IPS DF 6.9 (cell line): ENCODE results near the gene CHRFAM7A.
"Not testable (repeated sequence)": the region's sequence is repeated elsewhere in the genome, so short reads cannot be mapped to it uniquely, and the experiment has no call there.

Source experiments
- DNase-seq: peaks from one replicate; pipeline ENCODE4 v3.0.0-alpha.2; 2013; ENCODE audit warnings: low read depth, low spot score
- H3K27ac ChIP-seq: one replicate; pipeline ENCODE4 v1.5.1; 2013; ENCODE audit warnings: low read length, control low read depth
- H3K27me3 ChIP-seq: 2 replicates; pipeline ENCODE4 v1.6.1; 2013; ENCODE audit warnings: mild to moderate bottlenecking, low read length; ENCODE audit not compliant: control insufficient read depth, insufficient read depth
- H3K36me3 ChIP-seq: 2 replicates; pipeline ENCODE4 v1.6.1; 2013; ENCODE audit warnings: low read length; ENCODE audit not compliant: control insufficient read depth, insufficient read depth
- H3K4me1 ChIP-seq: 2 replicates; pipeline ENCODE4 v1.6.1; 2013; ENCODE audit warnings: low read length; ENCODE audit not compliant: control insufficient read depth, insufficient read depth
- H3K4me3 ChIP-seq: 2 replicates; pipeline ENCODE4 v1.5.1; 2013; ENCODE audit warnings: mild to moderate bottlenecking, low read length
- H3K9me3 ChIP-seq: 2 replicates; pipeline ENCODE4 v1.6.1; 2013; ENCODE audit warnings: low read length, inconsistent platforms; ENCODE audit not compliant: control insufficient read depth, insufficient read depth
- WGBS: extraction: QIAGEN DNeasy Blood & Tissue Kit; methylation state at CpG from one replicate; pipeline ENCODE4 v1.1.7; 2013; ENCODE audit warnings: mixed read lengths, missing lambda C conversion rate; ENCODE audit not compliant: insufficient read length, insufficient coverage; 5-methylcytosine and 5-hydroxymethylcytosine counted together

CHRFAM7A gene

GRCh38 chr15:30376375-30377081 lies 16.8 kb downstream of the CHRFAM7A start:
- H3K36me3 ChIP-seq, DNase-seq, H3K9me3 ChIP-seq, H3K4me1 ChIP-seq, H3K4me3 ChIP-seq, H3K27me3 ChIP-seq, H3K27ac ChIP-seq: not testable (repeated sequence)
- WGBS, result no CpG with 5 or more reads among the region's 17 CpGs

GRCh38 chr15:30375872-30376271 lies 17.5 kb downstream of the CHRFAM7A start:
- WGBS, result 50% methylated on average over 2 of the region's 4 CpGs
- DNase-seq, H3K9me3 ChIP-seq, H3K27me3 ChIP-seq, H3K27ac ChIP-seq, H3K36me3 ChIP-seq, H3K4me1 ChIP-seq, H3K4me3 ChIP-seq: not testable (repeated sequence)

DNA sequence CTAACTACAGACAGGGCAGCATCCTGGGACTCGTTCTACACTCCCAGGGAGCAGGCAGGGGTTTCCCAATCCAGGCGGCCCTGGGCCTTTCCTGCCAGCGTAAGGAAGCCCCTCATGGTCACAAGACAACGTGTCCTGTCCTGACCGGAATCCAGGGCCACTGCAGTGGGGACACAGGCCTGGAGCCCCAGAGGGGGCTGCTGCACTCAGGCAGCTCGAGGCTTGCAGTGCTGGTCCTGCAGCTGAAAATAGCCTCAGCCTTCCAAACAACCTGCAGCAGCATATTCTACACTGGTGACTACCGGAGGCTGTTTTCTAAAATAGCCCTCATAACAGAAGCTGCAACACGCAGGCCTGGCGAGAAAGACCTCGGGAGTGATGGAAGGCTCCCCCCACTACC lies 18.5 kb downstream of the CHRFAM7A start:
- WGBS, result no CpG with 5 or more reads among the region's 10 CpGs

DNA sequence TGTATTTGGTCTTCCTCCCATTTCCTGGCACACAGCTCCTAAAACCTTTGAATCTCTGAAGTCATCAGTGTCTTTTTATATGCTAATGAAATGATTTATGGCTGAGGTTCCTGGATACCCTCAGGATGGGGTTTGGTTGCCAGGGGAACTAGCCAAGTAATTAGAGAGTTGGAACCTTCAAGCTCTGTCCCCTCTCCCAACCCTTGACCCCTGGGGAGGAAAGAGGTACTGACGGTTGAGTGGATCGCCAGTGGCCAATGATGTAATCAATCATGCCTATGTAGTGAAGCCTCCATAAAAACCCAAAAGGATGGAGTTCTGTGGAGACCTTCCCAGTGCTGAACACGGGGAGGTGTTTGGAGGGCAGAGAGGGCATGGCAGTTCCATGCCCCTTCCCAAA lies 25.1 kb downstream of the CHRFAM7A start:
- not testable (repeated sequence) for H3K4me1 ChIP-seq, H3K27ac ChIP-seq, H3K36me3 ChIP-seq, H3K27me3 ChIP-seq, H3K4me3 ChIP-seq, H3K9me3 ChIP-seq, DNase-seq
- no CpG with 5 or more reads among the region's 3 CpGs for WGBS

More for the DNA sequence above, 18.5 kb downstream of the CHRFAM7A start:
- H3K4me1 ChIP-seq, H3K36me3 ChIP-seq, H3K27ac ChIP-seq, H3K27me3 ChIP-seq, DNase-seq, H3K4me3 ChIP-seq, H3K9me3 ChIP-seq: not testable (repeated sequence)

GRCh38 chr15:30367246-30367645 lies 26.1 kb downstream of the CHRFAM7A start:
- no CpG with 5 or more reads among the region's 17 CpGs for WGBS
- not testable (repeated sequence) for H3K9me3 ChIP-seq, DNase-seq, H3K36me3 ChIP-seq, H3K27ac ChIP-seq, H3K4me3 ChIP-seq, H3K4me1 ChIP-seq, H3K27me3 ChIP-seq

- WGBS, result no CpG with 5 or more reads among the region's 5 CpGs
- not testable (repeated sequence) for H3K4me3 ChIP-seq, H3K4me1 ChIP-seq, DNase-seq, H3K27ac ChIP-seq, H3K27me3 ChIP-seq, H3K9me3 ChIP-seq, H3K36me3 ChIP-seq
Measured at GRCh38 chr15:30361404-30361803, 31.9 kb downstream of the CHRFAM7A start.

GRCh38 chr15:30360990-30361389 lies 32.4 kb downstream of the CHRFAM7A start:
- DNase-seq, H3K27me3 ChIP-seq, H3K9me3 ChIP-seq, H3K36me3 ChIP-seq, H3K27ac ChIP-seq, H3K4me1 ChIP-seq, H3K4me3 ChIP-seq: not testable (repeated sequence)
- no CpG with 5 or more reads among the region's 2 CpGs for WGBS

DNA sequence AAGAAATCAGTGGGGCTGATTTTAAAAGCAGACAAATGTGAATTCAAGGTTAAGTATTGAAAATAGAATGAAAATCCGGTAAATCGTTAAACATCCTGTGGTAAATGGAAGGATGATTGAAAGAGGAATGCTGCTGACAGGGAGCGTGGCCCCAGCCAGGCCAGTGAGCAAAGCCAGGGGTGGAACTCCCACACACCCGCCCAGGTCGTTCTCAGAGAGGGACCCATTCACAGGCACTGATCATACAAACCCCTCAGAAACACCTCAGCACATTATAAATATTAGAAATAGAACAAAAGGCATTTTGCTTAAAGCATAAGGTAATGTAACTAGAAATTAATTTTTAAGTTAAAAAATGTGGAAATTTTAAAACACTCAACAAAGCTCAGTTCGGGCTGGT lies 38.3 kb downstream of the CHRFAM7A start:
- not testable (repeated sequence) for H3K4me1 ChIP-seq, H3K36me3 ChIP-seq, H3K4me3 ChIP-seq, H3K27me3 ChIP-seq, H3K9me3 ChIP-seq, DNase-seq, H3K27ac ChIP-seq
- WGBS, result no CpG with 5 or more reads among the region's 6 CpGs

GRCh38 chr15:30349803-30350202 lies 43.5 kb downstream of the CHRFAM7A start:
- not testable (repeated sequence) for DNase-seq
- WGBS, result no CpG with 5 or more reads among the region's 5 CpGs

DNA sequence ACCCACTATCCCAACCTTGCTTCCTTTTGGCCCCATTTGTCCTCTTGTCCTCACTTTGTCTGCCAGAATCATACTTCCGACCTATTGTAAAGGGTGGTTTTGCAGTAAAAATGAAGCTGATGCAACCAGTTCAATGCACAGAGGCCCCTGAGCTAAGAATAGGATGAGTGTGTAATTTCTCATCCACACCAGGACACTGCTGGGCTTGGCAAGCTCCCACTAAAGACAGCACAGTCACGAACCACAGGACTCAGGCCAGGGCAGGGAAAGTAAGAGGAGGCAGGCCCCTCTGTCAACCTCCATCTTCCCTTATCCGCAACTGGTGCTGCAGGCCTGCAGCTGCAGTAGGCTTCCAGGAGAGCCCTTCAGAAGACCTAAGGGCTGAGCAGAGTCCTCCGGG lies 56.8 kb downstream of the CHRFAM7A start:
- no CpG with 5 or more reads among the region's 4 CpGs for WGBS
- not testable (repeated sequence) for H3K4me1 ChIP-seq, DNase-seq, H3K9me3 ChIP-seq, H3K36me3 ChIP-seq, H3K4me3 ChIP-seq, H3K27me3 ChIP-seq, H3K27ac ChIP-seq

More at GRCh38 chr15:30349803-30350202, 43.5 kb downstream of the CHRFAM7A start:
- not testable (repeated sequence) for H3K36me3 ChIP-seq, H3K4me1 ChIP-seq, H3K27ac ChIP-seq, H3K27me3 ChIP-seq, H3K4me3 ChIP-seq, H3K9me3 ChIP-seq

DNA sequence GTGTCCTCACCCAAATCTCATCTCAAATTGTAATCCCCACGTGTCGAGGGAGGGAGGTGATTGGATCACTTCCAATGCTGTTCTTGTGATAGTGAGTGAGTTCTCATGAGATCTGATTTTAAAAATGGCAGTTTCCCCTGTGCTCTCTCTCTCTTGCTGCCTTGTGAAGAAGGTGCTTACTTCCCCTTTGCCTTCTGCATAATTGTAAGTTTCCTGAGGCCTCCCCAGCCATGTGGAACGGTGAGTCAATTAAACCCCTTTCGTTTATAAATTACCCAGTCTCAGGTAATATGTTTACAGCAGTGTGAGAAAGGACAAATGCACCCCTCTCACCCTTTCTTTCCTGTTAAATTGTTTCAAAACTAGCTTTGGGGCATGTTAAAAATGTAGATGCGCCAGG lies 59.2 kb downstream of the CHRFAM7A start:
- H3K4me1 ChIP-seq, DNase-seq, H3K27ac ChIP-seq, H3K4me3 ChIP-seq, H3K9me3 ChIP-seq, H3K36me3 ChIP-seq, H3K27me3 ChIP-seq: not testable (repeated sequence)
- no CpG with 5 or more reads among the region's 5 CpGs for WGBS
